ENCODE results near the gene DXO. TPM values are rescaled to one million over a fixed set of nuclear protein-coding genes. Genes with fewer than 3 reads are reported as not detected.

Gene DXO
- total and polyA plus RNA-seq, 2 of the 13 experiments (the other 11 are each of a cell fraction or from before 2014, with no cell fraction given), result 18.6 to 26.2 TPM

DNA sequence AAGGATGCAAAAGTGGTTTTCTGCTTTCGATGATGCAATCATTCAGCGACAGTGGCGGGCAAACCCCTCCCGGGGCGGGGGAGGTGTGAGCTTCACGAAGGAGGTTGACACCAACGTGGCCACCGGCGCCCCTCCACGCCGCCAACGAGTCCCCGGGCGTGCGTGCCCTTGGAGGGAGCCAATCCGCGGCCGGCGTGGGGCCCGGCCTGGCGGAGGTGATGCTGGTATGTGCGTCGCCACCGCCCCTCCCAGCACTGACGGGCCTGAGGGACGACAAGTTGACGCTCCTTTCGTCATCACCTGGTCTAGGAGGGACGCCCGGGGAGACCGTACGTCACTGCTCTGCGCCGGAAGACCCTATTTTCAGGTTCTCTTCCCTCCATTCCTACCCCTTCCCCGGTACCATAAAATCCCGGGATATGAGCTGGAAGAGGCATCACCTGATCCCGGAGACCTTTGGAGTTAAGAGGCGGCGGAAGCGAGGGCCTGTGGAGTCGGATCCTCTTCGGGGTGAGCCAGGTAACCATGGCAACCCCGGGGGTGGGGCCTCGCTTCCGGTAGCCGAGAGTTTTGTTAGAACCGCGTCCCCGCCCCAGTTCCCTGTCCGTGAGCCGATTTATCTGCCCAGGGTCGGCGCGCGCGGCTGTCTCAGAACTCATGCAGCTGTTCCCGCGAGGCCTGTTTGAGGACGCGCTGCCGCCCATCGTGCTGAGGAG, at the start of gene DXO (continued):
- TF ChIP-seq, protein P1, sequence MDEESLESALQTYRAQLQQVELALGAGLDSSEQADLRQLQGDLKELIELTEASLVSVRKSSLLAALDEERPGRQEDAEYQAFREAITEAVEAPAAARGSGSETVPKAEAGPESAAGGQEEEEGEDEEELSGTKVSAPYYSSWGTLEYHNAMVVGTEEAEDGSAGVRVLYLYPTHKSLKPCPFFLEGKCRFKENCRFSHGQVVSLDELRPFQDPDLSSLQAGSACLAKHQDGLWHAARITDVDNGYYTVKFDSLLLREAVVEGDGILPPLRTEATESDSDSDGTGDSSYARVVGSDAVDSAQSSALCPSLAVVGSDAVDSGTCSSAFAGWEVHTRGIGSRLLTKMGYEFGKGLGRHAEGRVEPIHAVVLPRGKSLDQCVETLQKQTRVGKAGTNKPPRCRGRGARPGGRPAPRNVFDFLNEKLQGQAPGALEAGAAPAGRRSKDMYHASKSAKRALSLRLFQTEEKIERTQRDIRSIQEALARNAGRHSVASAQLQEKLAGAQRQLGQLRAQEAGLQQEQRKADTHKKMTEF (CRISPR knock-in tag; IDR thresholded peaks at IDR 0.05), result peak; percentile 97
- TF ChIP-seq, protein P2, sequence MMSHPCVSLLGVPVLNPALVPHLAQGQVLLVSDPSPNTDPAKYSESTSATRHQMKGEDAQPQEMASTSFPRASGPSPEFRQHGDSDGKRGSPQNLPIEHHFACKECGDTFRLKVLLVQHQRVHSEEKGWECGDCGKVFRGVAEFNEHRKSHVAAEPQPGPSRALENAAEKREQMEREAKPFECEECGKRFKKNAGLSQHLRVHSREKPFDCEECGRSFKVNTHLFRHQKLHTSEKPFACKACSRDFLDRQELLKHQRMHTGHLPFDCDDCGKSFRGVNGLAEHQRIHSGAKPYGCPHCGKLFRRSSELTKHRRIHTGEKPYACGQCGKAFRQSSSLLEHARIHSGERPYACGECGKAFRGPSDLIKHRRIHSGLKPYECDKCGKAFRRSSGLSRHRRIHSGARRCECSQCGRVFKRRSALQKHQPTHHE (CRISPR knock-in tag; IDR thresholded peaks at IDR 0.05; ENCODE audit: borderline replicate concordance), result peak; percentile 19; the same call in 1 of the 2 replicates
- TF ChIP-seq, protein P3, sequence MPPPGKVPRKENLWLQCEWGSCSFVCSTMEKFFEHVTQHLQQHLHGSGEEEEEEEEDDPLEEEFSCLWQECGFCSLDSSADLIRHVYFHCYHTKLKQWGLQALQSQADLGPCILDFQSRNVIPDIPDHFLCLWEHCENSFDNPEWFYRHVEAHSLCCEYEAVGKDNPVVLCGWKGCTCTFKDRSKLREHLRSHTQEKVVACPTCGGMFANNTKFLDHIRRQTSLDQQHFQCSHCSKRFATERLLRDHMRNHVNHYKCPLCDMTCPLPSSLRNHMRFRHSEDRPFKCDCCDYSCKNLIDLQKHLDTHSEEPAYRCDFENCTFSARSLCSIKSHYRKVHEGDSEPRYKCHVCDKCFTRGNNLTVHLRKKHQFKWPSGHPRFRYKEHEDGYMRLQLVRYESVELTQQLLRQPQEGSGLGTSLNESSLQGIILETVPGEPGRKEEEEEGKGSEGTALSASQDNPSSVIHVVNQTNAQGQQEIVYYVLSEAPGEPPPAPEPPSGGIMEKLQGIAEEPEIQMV (CRISPR knock-in tag; IDR thresholded peaks at IDR 0.05; ENCODE audit: low read depth), result peak; percentile 83
- TF ChIP-seq, protein P4, sequence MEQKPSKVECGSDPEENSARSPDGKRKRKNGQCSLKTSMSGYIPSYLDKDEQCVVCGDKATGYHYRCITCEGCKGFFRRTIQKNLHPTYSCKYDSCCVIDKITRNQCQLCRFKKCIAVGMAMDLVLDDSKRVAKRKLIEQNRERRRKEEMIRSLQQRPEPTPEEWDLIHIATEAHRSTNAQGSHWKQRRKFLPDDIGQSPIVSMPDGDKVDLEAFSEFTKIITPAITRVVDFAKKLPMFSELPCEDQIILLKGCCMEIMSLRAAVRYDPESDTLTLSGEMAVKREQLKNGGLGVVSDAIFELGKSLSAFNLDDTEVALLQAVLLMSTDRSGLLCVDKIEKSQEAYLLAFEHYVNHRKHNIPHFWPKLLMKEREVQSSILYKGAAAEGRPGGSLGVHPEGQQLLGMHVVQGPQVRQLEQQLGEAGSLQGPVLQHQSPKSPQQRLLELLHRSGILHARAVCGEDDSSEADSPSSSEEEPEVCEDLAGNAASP (CRISPR knock-in tag; IDR thresholded peaks at IDR 0.05; ENCODE audit: borderline replicate concordance), result peak; percentile 43; the same call in 1 of the 2 replicates
- peak; percentile 97 for TF ChIP-seq TEAD3 (CRISPR knock-in tag; optimal IDR thresholded peaks at IDR 0.05; ENCODE audit: borderline replicate concordance)
- no peak for TF ChIP-seq ZNF251 (CRISPR knock-in tag; IDR thresholded peaks at IDR 0.05)
- TF ChIP-seq, protein P5, sequence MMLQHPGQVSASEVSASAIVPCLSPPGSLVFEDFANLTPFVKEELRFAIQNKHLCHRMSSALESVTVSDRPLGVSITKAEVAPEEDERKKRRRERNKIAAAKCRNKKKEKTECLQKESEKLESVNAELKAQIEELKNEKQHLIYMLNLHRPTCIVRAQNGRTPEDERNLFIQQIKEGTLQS (CRISPR knock-in tag; IDR thresholded peaks at IDR 0.05), result peak; percentile 91
- TF ChIP-seq, protein P6, sequence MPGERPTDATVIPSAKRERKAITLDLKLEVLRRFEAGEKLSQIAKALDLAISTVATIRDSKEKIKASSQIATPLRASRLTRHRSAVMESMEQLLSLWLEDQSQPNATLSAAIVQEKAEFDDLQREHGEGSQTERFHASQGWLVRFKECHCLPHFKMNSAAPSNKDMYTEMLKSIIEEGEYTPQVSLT (CRISPR knock-in tag; IDR thresholded peaks at IDR 0.05; ENCODE audit: borderline replicate concordance, low read depth), result 0 out of 2 replicates have a peak, but pooled peaks have one; percentile 32
- peak; percentile 60 for TF ChIP-seq FOXA3 (CRISPR knock-in tag; IDR thresholded peaks at IDR 0.05)
- TF ChIP-seq, protein P7, sequence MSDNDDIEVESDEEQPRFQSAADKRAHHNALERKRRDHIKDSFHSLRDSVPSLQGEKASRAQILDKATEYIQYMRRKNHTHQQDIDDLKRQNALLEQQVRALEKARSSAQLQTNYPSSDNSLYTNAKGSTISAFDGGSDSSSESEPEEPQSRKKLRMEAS (IDR thresholded peaks at IDR 0.05), result peak; percentile 92
- TF ChIP-seq ZNF225 (CRISPR knock-in tag; IDR thresholded peaks at IDR 0.05), result peak; percentile 74; the same call in 1 of the 2 replicates
- TF ChIP-seq, protein P8, sequence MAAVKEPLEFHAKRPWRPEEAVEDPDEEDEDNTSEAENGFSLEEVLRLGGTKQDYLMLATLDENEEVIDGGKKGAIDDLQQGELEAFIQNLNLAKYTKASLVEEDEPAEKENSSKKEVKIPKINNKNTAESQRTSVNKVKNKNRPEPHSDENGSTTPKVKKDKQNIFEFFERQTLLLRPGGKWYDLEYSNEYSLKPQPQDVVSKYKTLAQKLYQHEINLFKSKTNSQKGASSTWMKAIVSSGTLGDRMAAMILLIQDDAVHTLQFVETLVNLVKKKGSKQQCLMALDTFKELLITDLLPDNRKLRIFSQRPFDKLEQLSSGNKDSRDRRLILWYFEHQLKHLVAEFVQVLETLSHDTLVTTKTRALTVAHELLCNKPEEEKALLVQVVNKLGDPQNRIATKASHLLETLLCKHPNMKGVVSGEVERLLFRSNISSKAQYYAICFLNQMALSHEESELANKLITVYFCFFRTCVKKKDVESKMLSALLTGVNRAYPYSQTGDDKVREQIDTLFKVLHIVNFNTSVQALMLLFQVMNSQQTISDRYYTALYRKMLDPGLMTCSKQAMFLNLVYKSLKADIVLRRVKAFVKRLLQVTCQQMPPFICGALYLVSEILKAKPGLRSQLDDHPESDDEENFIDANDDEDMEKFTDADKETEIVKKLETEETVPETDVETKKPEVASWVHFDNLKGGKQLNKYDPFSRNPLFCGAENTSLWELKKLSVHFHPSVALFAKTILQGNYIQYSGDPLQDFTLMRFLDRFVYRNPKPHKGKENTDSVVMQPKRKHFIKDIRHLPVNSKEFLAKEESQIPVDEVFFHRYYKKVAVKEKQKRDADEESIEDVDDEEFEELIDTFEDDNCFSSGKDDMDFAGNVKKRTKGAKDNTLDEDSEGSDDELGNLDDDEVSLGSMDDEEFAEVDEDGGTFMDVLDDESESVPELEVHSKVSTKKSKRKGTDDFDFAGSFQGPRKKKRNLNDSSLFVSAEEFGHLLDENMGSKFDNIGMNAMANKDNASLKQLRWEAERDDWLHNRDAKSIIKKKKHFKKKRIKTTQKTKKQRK (IDR thresholded peaks at IDR 0.05; ENCODE audit: low read length), result no peak
- TF ChIP-seq ZNF850 (CRISPR knock-in tag; conservative IDR thresholded peaks at IDR 0.05), result no peak
- TF ChIP-seq ZNF747 (CRISPR knock-in tag; IDR thresholded peaks at IDR 0.05; ENCODE audit: borderline replicate concordance), result no peak; the same call in 1 of the 2 replicates
- peak; percentile 81 for TF ChIP-seq RBM39 (IDR thresholded peaks at IDR 0.05; ENCODE audit: low read depth, low read length, poor library complexity, severe bottlenecking)
- peak; percentile 77; the same call in 1 of the 2 replicates for TF ChIP-seq SMAD3 (CRISPR knock-in tag; IDR thresholded peaks at IDR 0.05)

All from HepG2 (cell line).